Measurements from ENCODE around the gene OR4D2.
A peak's percentile ranks its signal among the peaks of the same experiment; 100 is the strongest.
"Not testable (repeated sequence)": the region's sequence is repeated elsewhere in the genome, so short reads cannot be mapped to it uniquely, and the experiment has no call there.

Gene OR4D2

DNA sequence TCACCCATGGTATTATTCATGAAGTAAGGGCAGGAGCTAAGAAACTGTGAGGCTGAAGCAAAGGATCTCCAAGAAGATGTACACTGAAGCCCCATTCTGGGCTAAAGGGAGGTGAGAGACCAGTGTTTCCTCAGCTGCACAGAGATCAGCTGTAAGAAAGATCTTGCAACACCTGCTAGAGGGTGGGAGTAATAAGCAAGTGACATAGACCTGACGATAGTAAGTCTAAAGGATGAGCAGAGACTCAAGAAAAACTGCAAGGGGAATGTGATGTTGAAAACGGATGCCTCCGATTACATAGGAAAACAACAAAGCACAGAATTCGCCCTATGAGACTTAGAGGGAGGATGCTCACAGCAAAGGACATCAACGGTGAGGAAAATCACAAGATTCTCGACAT lies at the start of gene OR4D2:
OR4D2 (plus strand) TSS at position 301 of the 400 bp plus-strand sequence. CDS start 2,674 bp downstream, outside the sequence.
- DNase-seq = no peak

DNA sequence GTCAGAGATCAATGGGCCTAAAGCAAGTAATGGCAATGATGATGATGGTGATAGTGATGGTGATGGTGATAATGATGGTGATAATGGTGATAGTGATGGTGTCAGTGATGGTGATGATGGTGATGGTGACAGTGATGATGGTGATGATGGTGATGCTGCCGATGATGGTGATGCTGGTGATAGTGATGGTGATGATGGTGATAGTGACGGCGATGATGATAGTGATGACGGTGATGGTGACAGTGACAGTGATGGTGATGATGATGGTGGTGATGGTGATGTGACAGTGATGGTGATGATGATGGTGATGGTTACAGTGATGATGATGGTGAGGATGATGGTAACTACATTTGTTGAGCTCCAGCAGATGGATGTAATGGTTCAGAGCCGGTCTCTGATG lies 49.4 kb upstream of the OR4D2 start:
- no peak for DNase-seq

DNA sequence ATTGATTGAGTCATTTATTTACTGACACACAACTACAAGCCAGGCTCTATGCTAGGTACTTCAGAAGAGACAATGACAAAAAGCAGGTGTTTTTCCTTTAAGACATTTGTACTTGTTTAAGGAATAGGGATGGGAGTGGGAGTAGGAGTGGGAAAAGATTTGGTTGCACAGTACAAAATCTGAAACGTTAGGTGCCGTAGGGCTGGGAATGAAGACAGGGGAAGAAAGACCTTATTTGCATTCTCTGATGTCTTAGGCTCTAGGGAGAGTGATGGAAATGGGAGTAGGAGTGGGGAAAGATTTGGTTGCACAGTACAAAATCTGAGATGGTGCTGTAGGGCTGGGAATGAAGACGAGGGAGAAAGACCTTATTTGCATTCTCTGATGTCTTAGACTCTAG lies 47.3 kb upstream of the OR4D2 start:
- no peak for DNase-seq

DNA sequence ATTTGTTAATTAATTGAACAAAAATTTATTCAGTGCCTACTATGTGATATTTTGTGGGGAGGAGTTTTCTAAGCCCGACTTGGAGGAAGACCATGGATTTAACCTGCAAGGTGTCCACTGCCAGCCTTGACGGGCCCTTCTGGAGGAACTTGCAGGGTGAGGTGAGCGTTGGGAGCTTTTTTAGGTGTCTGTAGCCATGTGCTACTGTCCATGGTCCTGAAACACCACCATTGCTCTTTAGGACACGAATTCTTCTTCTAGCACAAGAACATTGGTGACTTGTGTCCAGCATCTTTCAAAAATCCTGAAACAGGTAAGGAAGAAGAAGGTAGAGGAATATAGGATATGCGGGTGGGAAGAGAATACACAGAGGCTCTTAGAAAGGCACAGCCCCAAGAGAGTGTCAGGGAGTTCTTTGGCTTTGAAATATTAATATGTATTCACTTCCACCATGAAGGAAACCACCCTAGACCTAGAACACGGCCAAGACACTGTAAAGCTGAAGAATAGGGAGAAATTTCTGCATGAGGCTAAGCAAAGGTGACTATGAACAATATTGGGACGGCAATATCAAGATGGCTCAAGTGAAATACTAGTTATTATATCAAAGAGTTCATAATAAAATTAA lies 46.5 kb upstream of the OR4D2 start:
- peak; percentile 39 for DNase-seq

DNA sequence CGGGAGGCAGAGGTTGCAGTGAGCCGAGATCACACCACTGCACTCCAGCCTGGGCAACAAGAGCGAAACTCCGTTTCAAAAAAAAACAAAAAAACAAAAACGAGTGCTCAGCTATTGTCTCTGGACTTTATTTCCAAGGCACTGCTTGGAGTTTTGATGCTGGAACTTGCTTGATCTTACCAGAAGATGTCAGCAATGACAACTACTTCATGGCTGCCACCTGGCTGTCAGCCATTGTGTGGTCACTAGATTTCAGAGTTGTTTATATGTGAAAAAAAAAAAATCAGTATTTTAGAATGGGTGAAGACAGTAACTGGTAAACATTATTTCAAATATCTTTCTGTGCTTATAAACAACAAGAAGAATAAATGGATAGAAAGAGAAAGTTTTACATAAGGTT lies 44.9 kb upstream of the OR4D2 start:
- no peak for DNase-seq

DNA sequence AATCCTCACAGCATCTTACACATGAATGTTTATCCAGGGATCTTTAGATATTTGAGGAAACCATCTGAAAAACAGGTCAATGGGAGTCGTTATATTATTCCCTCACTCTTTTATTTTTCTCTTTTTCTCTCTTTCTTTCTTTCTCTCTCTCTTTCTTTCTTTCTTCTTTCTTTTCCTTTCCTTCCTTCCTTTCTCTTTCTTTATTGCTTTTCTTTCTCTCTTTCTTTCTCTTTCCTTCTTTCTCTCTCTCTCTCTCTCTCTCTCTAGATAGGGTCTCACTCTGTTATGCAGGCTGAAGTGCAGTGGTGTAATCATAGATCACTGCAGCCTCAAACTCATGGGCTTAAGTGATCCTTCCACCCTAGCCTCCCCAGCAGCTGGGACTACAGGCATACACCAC lies 38.9 kb upstream of the OR4D2 start:
- DNase-seq = no peak

DNA sequence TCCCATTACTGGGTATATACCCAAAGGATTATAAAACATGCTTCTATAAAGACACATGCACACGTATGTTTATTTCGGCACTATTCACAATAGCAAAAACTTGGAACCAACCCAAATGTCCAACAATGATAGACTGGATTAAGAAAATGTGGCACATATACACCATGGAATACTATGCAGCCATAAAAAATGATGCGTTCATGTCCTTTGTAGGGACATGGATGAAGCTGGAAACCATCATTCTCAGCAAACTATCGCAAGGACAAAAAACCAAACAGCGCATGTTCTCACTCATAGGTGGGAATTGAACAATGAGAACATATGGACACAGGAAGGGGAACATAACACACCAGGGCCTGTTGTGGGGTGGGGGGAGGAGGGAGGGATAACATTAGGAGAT lies 34.1 kb upstream of the OR4D2 start:
- DNase-seq = not testable (repeated sequence)

DNA sequence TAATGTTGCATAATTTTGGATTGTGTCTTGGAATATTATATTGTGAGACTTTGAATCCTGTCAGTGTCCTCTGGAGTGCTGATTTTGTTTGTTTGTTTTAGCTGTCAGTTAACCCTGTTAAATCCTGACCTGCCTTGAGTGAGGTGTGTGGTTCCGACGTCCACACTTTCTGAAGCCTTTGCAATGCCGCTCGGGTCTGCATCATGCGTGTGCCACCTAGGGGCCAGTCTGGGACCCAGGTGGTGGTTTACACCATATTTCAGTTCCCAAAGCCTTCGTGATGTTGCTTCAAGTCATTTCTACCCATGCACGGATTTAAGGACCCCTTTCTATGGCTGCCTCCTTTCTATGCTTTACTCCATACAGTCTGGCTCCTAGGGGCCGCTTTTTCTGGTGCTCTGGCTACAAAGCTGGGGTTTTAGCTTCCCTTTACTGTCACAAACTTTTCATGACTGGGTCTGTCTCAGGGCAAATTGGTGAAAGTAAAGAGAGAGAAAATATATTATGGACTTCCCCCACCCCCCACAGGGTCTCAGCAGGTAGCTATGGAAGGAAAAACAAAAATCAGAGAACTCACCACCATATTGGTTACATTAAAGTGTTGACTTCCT lies 30.0 kb upstream of the OR4D2 start:
- no peak for DNase-seq

DNA sequence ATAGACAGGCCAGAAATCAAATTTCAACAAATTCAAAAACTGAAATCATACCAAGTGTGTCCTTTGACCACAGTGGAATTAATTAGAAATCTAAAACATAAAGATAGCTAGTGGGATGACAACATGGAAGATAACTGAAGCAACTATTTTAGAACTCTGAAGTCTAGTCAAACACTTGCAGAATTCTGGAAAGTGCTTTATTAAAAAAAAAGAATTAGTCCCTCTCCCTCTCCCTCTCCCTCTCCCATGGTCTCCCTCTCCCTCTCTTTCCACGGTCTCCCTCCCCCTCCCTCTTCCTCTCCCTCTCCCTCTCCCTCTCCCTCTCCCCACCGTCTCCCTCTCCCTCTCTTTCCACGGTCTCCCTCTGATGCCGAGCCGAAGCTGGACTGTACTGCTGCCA lies 25.3 kb upstream of the OR4D2 start:
- no peak for DNase-seq

DNA sequence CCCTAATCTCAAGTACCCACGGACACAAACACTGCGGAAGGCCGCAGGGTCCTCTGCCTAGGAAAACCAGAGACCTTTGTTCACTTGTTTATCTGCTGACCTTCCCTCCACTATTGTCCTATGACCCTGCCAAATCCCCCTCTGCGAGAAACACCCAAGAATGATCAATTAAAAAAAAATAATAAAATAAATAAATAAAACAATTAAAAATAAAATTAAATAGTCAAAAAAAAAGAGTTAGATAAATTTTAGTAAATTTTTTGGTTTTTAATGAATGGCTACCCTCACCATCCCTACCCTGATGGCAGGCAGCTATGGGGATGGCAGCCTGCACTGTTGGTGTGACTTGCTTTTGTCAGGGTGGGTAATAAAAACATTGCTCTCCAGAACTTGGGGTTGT lies 23.4 kb upstream of the OR4D2 start:
- not testable (repeated sequence) for DNase-seq

DNA sequence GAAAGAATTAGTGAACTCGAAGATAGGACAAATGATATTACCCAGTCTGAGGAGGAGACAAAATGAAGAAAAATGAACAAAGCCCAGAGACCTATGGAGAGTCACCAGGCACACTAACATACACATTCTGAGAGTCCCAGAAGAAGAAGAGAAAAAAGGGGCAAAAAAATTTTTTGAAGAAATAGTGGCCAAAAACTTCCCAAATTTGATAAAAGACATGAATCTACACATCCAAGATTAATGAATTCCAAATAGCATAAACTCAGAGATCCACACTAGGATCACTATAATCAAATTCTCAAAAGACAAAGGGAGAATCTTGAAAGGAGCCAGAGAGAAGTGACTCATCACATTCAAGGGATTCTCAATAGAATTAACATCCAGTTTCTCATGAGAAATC lies 22.0 kb upstream of the OR4D2 start:
- DNase-seq = no peak

DNA sequence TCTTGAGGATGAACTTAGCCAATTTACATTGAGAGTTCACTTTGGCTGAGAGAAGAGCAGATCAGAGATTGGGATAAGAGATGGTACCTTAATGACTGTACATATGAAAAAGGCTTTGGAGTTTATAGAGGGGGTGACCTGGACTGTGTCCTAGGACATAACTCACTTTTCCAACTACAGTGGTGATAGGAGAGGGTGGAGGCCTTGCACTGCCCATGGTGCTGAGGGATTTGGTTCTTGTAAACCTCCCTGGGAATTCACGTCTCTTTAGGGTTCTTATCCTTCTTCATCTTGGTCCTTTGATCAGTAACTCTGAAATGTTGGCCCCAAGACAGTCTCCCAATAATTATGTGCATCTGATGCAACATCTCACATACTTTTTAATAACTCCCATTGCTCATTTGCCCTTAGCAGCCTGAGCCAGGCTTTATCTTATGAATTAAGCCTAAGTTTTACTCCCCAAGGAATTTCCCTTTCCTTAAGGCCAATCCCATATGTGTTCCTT lies 18.8 kb upstream of the OR4D2 start, which contains the start of gene OR4D1:
OR4D1 (plus strand) TSS at position 455 of the 505 bp plus-strand sequence. CDS start 6,770 bp downstream, outside the sequence.
- DNase-seq = no peak

DNA sequence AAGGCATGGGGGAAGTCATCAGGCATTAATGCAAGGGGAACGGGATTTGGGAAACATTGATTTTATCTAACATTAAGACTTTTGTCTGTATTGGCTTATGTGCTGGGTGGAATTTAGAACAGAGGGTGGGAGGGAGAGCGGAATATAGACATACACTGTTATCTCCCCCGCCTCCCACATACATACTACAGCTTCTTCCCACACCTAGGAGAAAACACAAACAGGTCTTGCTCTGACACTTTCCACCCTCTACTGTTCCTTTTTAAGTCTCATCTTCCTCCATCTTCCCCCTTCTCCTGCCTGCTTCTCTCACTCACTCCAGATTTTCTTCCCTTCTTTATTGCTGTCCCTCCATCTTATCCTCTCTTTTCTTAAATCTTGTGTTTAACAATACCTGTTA lies 18.2 kb upstream of the OR4D2 start:
- no peak for DNase-seq

DNA sequence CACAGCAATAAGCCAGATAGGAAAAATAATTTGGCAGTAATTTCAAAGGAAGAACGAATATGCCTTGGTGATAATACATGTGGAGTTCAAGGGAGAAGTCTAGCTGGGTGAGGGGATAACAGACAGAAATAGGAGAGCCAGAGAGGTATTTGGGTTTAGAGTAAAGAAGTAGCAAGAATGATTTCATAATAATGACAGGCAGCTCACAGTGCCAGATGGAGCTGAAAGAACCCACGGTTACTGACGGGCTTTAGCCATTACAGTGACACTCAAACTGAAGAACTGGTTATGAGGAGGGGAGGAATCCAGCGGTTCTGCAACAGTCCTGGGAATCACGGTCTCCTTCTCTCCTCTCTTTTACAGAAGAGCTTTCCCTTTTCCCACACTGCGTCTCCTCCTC lies 16.4 kb upstream of the OR4D2 start:
- DNase-seq = no peak

DNA sequence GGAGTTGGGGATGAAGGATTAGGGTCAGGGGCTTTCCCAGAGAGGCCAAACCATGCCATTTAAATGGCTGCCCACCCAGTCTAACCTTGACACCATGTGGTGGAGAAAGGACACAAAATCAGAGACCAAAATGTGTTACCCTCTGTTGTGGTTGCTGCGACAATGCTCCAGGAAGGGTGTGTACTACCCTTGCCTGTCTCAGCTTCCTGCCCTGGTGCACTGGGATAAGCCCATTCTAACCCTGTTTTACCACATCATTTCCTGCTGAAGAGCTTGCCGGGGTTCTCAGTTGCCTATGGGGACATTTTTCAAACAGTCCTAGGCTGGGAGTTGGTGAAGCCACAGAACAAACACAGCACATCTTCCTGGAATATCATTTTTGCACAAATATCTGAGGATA lies 13.7 kb upstream of the OR4D2 start:
- DNase-seq = no peak

DNA sequence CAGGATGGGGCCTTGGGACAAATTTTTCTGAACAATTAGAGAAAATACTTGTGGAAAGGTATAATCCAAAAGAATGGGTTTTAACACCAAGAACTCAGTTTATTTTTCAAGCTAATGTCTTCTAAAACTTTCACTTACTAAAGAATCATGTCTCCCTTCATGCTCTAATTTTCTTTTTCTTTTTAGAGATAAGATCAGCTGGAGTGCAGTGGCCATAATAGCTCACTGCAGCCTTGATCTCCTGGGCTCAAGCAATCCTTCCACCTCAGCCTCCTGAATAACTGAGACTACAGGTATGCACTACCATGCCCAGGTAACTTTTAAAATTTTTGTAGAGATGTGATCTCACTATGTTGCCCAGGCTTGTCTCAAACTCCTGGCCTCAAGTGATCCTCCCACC lies 13.1 kb upstream of the OR4D2 start:
- DNase-seq = no peak

DNA sequence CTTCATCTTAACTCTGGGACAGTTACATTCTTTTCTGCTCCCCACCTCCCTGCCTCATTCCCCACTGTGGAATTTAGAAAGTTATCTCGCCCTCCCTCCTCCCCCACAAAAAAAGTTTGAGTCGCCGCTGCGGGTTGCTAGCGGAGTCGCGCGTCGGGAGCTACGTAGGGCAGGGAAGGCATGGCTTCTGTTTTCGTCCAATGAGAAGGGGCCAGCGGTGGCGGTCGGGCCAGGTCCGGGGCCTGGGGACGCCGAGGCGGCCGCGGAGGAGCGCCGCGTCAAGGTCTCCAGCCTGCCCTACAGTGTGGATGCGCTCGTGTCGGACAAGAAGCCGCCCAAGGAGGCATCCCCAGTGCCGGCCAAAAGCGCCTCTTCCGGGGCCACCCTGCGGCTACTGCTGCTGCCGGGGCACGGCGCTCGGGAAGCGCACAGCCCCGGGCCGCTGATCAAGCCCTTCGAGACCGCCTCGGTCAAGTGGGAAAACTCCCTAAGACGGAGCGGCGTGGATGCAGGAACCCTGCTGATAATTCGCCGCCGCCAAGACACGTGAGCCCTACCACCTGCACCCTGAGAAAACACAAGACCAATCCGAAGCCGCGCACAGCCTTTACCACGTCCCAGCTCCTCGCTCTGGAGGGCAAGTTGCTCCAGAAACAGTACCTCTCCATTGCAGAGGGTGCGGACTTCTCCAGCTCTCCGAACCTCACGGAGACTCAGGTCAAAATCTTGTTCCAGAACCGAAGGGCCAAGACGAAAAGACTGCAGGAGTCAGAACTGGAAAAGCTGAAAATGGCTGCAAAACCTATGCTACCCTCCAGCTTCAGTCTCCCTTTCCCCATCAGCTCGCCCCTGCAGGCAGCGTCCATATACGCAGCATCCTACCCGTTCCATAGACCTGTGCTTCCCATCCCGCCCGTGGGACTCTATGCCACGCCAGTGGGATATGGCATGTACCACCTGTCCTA lies 9.7 kb upstream of the OR4D2 start:
- DNase-seq = peak; percentile 24

DNA sequence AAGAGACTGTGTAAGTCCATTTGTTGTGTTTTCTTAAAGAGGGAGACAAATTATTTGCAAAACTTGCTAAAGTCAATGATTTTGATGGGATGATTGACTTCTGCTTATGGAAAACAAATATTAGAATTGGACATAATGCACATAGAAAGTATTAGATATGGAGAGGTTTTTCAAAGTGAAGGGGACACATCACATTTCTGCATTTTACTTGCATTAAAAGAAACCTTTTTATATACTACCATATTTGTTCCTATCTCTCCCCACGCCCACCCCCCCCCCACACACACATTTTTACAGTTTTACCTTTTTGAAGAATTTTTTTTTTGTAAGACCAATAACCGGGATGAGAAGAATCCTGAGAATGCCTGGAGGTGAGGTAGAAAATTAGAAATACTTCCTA lies 8.6 kb upstream of the OR4D2 start:
- DNase-seq = no peak

DNA sequence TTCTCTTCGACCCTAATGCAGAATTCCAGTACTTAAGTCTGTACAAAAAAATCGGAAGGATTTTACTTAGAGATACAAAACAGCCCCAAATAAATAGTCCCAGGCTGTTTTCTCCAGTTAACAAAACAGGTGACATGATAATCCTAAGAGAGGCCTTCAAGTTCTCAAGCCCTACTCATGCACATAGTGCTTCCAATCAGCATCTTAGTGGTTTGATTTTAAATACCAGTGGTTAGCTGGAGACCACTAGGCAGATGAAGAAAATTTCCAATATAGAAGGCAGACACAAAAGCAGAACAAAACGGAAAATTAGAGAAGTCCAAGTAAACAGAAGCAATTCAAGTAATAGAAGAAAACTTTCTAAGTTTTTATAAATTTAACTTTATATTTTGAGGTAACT lies 5.2 kb upstream of the OR4D2 start:
- DNase-seq = no peak

DNA sequence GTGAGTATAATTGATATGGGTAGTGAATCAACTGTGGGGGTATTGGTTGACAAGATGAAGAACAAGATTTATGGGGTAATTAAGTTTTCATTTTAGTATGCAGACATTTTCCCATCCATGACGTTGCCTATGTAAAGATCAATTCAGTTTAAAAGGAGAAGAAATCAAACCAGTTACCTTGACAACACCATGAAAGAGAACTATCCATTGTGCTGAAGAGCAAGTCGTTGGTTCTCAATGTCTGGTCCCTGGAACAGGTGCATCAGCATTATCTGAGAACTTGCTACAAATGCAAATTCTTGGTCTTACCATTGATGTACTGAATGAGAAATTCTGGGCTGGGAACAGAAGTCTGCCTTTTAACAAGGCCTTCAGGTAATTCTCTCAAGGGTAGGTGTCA lies 801 bp upstream of the OR4D2 start:
- DNase-seq = no peak

DNA sequence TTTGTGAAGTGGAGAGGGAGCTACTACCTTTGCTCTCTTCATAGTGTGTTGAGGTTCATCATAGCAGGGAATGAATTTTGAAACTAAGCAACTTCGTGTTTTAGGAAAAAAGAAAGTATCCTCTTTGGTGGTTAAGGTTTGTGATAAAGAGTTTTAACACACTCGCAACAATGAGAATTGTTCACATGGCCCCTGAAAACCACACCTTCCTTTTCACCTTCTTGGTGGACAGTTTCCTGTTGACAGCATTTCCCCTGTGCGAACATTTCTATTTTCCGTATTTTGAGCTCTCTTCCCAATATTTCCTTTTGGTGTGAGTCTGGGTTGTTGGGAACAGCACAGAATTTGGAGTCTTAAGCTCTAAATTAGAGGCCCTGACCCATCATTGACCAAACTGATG lies 3.8 kb downstream of the OR4D2 start:
- no peak for DNase-seq

DNA sequence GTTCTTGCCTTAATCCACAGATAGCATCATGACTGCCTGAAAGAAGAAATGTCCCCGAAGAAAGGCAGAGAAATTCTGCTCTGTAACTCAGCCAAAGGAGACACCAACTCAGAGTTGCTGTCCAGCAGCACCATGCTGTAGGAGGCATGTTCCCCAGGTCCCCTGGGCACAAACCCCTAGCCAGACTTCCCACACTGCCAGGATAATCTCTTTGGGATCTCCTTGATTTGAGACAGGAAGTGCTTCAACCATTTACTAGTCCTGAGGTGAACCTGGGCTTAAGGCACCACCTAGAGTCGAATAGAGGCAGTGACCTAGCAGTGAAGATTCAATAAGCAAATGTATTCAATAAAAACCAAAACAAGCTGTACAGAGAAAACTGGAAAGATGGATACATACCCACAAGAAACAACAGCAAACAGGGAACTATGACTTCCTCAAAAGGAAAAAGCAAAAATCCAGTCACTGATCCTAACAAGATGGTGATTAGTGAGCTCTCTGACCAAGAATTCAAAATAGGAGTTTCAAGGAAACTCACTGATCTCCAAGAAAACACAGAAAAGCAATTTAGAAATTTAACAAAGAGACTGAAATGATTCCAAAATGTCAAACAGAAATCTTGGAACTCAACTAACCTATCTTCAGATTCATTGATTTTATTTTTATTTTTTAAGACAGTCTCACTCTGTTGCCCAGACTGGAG lies 5.7 kb downstream of the OR4D2 start:
- no peak for DNase-seq

DNA sequence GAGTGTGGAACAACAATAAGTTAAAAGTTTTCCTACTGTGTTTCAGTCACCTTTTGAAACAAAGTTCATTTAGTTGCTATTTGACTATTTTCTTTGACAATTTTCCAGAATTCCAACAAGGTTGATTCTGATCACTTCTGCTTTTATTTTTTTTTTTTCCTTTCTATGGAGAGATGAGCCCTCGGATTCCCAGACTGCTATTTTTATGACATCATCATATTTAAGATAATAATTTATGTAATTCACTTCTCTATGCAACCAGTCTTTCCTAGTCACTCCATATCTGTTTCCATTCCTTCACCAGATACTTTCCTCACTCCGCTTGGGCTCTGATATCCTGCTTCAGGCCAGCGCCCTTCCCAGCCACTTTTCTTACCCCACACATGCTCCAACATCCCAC lies 8.1 kb downstream of the OR4D2 start:
- no peak for DNase-seq
